ENCODE data around the gene RIC3. TPM values are rescaled to one million over a fixed set of nuclear protein-coding genes. Genes with fewer than 3 reads are reported as not detected.

RIC3 gene
- total RNA-seq, 2 experiments from 2014 or later, result 3.4 to 4.8 TPM

DNA sequence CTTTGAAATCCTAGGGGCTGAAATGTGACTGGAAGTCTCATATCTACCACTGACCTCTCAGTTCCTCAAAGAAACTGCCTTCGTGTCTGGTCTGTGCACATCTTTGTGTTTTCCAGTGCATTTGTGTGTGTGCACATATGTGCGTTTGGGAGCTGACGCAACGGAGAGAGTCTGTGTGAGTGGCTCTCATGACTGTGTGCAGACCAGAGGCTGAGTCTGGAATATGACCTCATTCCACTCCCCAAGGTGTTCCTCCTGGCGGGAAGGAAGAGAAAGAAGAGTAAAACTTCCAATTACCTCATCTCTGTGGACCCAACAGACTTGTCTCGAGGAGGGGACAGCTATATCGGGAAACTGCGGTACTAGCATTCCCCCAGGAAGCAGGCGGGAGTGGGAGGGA is 71.4 kb downstream of the RIC3 start:
- Mint-ChIP-seq H3K9me3 (no peaks in the 10 kb centered on the region), H3K27me3 (no peaks in the 10 kb centered on the region), H3K4me1 (no peaks in the 10 kb centered on the region), H3K4me3 (no peak overlapping the region), H3K36me3 (ENCODE audit: low read depth) (no peaks in the 10 kb centered on the region), H3K27ac (no peak overlapping the region)
- ChIA-PET POLR2A (no interaction called here), CTCF (interaction anchor here (1.3 to 7.7 kb wide), 5 partner anchors 31 to 111 kb away, joined by 3 to 118 read pairs (median 35); partner anchors contain the start of gene EIF3F)
- DNase-seq, result no peak

DNA sequence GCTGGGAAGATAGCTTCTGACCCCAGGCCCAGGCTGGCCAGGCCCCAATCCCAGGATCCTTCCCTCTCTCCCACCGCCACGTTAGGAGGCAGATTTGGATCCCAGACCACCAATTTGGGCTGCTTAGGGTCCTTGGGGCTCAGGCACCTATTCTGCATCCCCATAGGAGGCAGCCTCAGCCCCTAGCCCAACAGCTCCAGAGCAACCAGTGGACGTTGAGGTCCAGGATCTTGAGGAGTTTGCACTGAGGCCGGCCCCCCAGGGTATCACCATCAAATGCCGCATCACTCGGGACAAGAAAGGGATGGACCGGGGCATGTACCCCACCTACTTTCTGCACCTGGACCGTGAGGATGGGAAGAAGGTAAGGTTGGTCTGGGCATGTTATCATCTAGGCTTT is 71.8 kb downstream of the RIC3 start:
- Mint-ChIP-seq H3K27ac (no peak overlapping the region), H3K27me3 (no peaks in the 10 kb centered on the region), H3K4me3 (no peak overlapping the region), H3K4me1 (no peaks in the 10 kb centered on the region), H3K36me3 (ENCODE audit: low read depth) (no peaks in the 10 kb centered on the region), H3K9me3 (no peaks in the 10 kb centered on the region)
- no peak for DNase-seq
- CTCF ChIA-PET, result interaction anchor here (1.3 to 7.7 kb wide), 3 partner anchors 65 to 110 kb away, joined by 3 to 118 read pairs (median 69); partner anchors contain the start of gene EIF3F
- POLR2A ChIA-PET, result no interaction called here

GRCh38 chr11:8096575-8096974 is 72.2 kb downstream of the RIC3 start:
- Mint-ChIP-seq H3K9me3 (no peaks in the 10 kb centered on the region), H3K36me3 (ENCODE audit: low read depth) (no peaks in the 10 kb centered on the region), H3K4me3 (no peak overlapping the region), H3K4me1 (no peaks in the 10 kb centered on the region), H3K27ac (no peak overlapping the region), H3K27me3 (no peaks in the 10 kb centered on the region)
- no peak for DNase-seq
- POLR2A ChIA-PET, result no interaction called here
- CTCF ChIA-PET, result interaction anchor here (1.3 to 7.7 kb wide), 3 partner anchors 64 to 110 kb away, joined by 3 to 118 read pairs (median 69); partner anchors contain the start of gene EIF3F

GRCh38 chr11:8095806-8096522 is 72.9 kb downstream of the RIC3 start:
- Mint-ChIP-seq H3K36me3 (ENCODE audit: low read depth) (no peaks in the 10 kb centered on the region), H3K27me3 (no peaks in the 10 kb centered on the region), H3K9me3 (no peaks in the 10 kb centered on the region), H3K4me3 (no peak overlapping the region), H3K27ac (no peak overlapping the region), H3K4me1 (no peaks in the 10 kb centered on the region)
- CTCF ChIA-PET, result interaction anchor here (6.2 to 7.7 kb wide), 3 partner anchors 61 to 90 kb away, joined by 43 to 118 read pairs (median 69); no protein-coding TSS in a partner anchor
- POLR2A ChIA-PET, result no interaction called here
- DNase-seq, result no peak

DNA sequence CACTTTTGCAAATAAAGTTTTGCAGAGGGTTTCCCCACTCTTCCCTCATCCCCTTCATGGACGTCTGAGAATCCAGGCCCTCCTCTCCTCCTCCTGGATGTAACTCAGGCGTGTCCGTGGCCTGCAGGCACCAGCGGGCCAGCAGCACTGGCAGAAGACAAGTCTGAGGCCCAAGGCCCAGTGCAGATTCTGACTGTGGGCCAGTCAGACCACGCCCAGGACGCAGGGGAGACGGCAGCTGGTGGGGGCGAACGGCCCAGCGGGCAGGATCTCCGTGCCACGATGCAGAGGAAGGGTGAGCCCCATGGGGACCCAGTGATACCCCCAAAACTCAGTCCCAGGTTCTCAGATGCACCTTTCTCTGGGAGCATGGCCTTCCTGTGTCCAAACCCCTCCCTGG is 73.5 kb downstream of the RIC3 start:
- H3K4me3 Mint-ChIP-seq, result no peak overlapping the region
- H3K9me3 Mint-ChIP-seq, result no peaks in the 10 kb centered on the region
- CTCF ChIA-PET, result interaction anchor here (7.6 kb wide), 1 partner anchor 61 kb away, joined by 43 read pairs; no protein-coding TSS in a partner anchor
- no peaks in the 10 kb centered on the region for H3K27me3 Mint-ChIP-seq
- no peaks in the 10 kb centered on the region for H3K36me3 Mint-ChIP-seq (ENCODE audit: low read depth)
- no peaks in the 10 kb centered on the region for H3K4me1 Mint-ChIP-seq
- DNase-seq, result peak; percentile 8
- no peak overlapping the region for H3K27ac Mint-ChIP-seq
- POLR2A ChIA-PET, result no interaction called here

DNA sequence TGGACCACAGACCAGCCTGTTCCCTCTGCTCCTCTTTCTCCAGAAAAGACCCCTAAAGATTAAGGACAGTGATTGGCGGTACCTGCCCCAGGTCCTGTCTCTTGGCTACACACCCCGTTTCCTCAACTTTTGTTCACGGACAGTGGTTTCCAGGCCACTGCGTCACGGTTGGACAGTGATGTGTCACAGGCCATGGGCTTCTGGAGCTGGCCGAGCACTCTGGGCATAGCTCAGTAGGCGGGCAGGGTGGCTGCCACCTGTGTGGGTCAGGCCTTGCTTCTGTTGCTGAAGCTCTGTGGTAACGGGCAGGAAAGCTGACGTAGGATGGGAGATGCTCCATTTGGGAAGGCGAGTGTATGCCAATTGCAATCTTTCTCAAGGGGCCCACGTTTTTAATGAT is 74.2 kb downstream of the RIC3 start:
- no peaks in the 10 kb centered on the region for H3K36me3 Mint-ChIP-seq (ENCODE audit: low read depth)

DNA sequence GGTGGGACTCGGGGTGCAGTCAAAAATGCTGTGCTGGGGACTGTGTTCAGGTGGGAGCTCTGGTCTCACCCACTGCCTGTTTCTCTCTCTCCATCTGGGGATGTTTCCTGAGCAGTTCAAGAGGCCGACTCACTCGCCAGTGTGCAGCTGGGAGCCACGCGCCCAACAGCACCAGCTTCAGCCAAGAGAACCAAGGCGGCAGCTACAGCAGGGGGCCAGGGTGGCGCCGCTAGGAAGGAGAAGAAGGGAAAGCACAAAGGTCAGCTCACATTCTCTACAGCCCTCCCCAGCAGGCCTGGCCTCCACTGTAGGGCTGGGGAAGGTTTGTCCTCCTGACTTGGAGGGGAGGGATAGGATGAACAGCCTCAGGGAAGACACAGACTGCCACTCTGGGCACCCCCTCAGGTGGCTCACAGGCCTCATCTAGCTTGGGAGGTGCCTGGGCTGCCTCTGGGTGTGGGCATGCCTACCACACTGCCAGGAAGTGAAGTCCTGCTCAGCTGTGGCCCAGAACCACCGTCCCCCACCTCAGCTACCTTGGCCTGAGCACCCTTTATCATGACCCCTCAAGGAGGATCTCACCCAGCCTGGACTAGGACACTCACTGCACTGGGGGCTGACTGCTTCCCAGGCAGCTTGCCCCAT is 74.8 kb downstream of the RIC3 start:
- DNase-seq, result peak; percentile 12
- ChIA-PET POLR2A (no interaction called here), CTCF (interaction anchor here (7.6 to 8.6 kb wide), 2 partner anchors 59 to 88 kb away, joined by 43 to 80 read pairs; no protein-coding TSS in a partner anchor)
- Mint-ChIP-seq H3K27ac (no peak overlapping the region), H3K9me3 (no peaks in the 10 kb centered on the region), H3K4me3 (no peak overlapping the region), H3K27me3 (no peaks in the 10 kb centered on the region), H3K4me1 (no peaks in the 10 kb centered on the region), H3K36me3 (ENCODE audit: low read depth) (no peaks in the 10 kb centered on the region)

More for the DNA sequence above, 74.2 kb downstream of the RIC3 start:
- Mint-ChIP-seq H3K9me3 (no peaks in the 10 kb centered on the region), H3K27ac (no peak overlapping the region), H3K4me1 (no peaks in the 10 kb centered on the region), H3K27me3 (no peaks in the 10 kb centered on the region), H3K4me3 (no peak overlapping the region)
- CTCF ChIA-PET, result interaction anchor here (7.6 to 8.6 kb wide), 2 partner anchors 60 to 88 kb away, joined by 43 to 80 read pairs; no protein-coding TSS in a partner anchor
- DNase-seq, result no peak
- POLR2A ChIA-PET, result no interaction called here

GRCh38 chr11:8092587-8093424 is 76.0 kb downstream of the RIC3 start:
- H3K27ac Mint-ChIP-seq, result no peak overlapping the region
- no peaks in the 10 kb centered on the region for H3K4me1 Mint-ChIP-seq
- POLR2A ChIA-PET, result no interaction called here
- no peaks in the 10 kb centered on the region for H3K9me3 Mint-ChIP-seq
- CTCF ChIA-PET, result interaction anchor here (0.7 to 8.6 kb wide), 6 partner anchors 7 to 106 kb away, joined by 3 to 80 read pairs (median 23); partner anchors contain the start of gene EIF3F
- DNase-seq, result peak; percentile 48
- no peak overlapping the region for H3K4me3 Mint-ChIP-seq
- no peaks in the 10 kb centered on the region for H3K27me3 Mint-ChIP-seq
- H3K36me3 Mint-ChIP-seq (ENCODE audit: low read depth), result no peaks in the 10 kb centered on the region

DNA sequence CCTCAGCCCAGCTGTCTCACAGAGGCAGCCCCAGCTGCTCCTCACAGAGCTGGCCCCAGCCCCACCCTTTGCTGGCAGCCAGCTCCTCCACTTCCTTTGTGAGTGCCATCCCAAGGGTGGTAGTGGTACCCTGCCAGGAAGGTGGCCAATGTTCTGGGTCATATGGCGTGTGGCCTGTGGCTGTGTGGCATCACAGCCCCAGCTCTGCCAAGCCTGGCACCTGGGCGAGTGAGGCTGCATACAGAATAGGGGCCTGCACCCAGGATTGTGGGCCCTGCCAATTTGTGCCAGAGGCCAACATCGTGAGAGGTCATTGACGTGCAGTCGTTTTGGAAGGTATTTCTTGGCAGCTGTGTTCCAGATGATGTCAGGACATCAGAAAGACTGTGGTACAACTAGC is 77.1 kb downstream of the RIC3 start:
- no peak for DNase-seq
- Mint-ChIP-seq H3K4me3 (no peak overlapping the region), H3K9me3 (no peaks in the 10 kb centered on the region), H3K27ac (no peak overlapping the region), H3K4me1 (no peaks in the 10 kb centered on the region), H3K36me3 (ENCODE audit: low read depth) (no peaks in the 10 kb centered on the region), H3K27me3 (no peaks in the 10 kb centered on the region)
- ChIA-PET CTCF (interaction anchor here (1.1 to 8.6 kb wide), 6 partner anchors 8 to 100 kb away, joined by 3 to 80 read pairs (median 24); no protein-coding TSS in a partner anchor), POLR2A (no interaction called here)

GRCh38 chr11:8090756-8091155 is 78.1 kb downstream of the RIC3 start:
- Mint-ChIP-seq H3K27me3 (peaks cover under 1% of the 10 kb centered on the region), H3K4me3 (no peak overlapping the region), H3K27ac (no peak overlapping the region), H3K36me3 (ENCODE audit: low read depth) (no peaks in the 10 kb centered on the region), H3K4me1 (no peaks in the 10 kb centered on the region), H3K9me3 (no peaks in the 10 kb centered on the region)
- DNase-seq, result peak; percentile 22
- POLR2A ChIA-PET, result no interaction called here
- CTCF ChIA-PET, result interaction anchor here (0.8 to 8.6 kb wide), 11 partner anchors 9 to 116 kb away, joined by 3 to 80 read pairs (median 4); partner anchors contain the start of gene EIF3F

DNA sequence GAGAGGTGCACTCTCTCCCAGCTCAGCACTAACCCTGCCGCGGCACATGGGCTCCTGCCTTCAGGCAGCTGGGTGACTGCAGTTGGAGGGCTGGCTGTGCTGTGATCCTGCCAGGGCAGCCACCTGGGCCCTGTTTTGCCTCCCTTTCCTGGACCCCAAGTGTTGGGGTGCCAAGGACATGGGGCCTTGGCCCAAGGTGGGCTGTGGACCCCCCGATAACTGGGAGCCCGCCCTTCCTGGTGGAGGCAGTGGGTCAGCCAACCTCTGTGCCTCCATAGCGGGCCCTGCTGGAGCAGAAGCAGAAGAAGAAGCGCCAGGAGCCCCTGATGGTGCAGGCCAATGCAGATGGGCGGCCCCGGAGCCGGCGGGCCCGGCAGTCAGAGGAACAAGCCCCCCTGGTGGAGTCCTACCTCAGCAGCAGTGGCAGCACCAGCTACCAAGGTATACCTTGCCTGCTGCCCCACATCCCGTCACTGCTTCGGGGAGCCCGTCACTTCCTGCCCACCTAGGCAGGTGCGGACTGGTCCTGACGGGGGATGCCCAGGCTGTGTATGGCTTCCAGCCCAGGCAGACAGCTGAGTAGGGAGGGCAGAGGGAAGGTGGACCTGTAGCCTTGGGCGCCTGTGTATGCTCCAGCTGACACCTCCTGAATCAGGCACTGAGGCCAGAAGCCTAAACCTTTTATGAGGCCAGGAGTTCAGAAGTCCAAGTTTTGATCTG is 78.9 kb downstream of the RIC3 start:
- Mint-ChIP-seq H3K36me3 (ENCODE audit: low read depth) (no peaks in the 10 kb centered on the region), H3K4me1 (no peaks in the 10 kb centered on the region), H3K4me3 (no peak overlapping the region), H3K27ac (no peak overlapping the region), H3K27me3 (peaks cover 4% of the 10 kb centered on the region), H3K9me3 (no peaks in the 10 kb centered on the region)
- CTCF ChIA-PET, result interaction anchor here (0.8 to 8.6 kb wide), 9 partner anchors 10 to 115 kb away, joined by 3 to 80 read pairs (median 4); partner anchors contain the start of gene EIF3F
- POLR2A ChIA-PET, result no interaction called here
- DNase-seq, result no peak

DNA sequence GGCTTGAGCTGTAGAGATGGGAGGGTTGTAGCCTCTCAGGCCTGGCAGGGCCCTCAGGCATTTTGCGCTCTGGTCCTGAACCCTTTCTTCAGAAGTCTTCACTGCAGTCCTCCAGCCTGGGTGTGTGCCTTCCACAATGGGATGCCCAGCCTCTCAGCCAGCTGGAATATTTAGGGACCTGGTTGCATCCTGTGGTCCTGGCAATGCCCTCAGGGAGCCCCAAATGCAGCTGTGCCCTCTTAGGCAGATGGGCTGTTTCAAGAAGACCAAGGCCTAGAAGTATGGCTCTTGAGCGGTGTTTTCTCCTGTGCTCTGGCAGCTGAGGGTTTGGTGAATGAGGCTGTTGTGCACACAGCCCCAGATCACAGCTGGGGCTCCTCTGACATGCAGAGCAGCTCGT is 81.1 kb downstream of the RIC3 start:
- ChIA-PET POLR2A (no interaction called here), CTCF (interaction anchor here (5.8 to 8.6 kb wide), 2 partner anchors 12 to 82 kb away, joined by 45 to 80 read pairs; no protein-coding TSS in a partner anchor)
- Mint-ChIP-seq H3K27me3 (peaks cover 10% of the 10 kb centered on the region), H3K27ac (no peak overlapping the region), H3K36me3 (ENCODE audit: low read depth) (no peaks in the 10 kb centered on the region), H3K4me3 (no peak overlapping the region), H3K4me1 (no peaks in the 10 kb centered on the region), H3K9me3 (no peaks in the 10 kb centered on the region)
- DNase-seq, result no peak
